ENCODE measurements around the gene ROS1. TPM values are rescaled to one million over a fixed set of nuclear protein-coding genes. Genes with fewer than 3 reads are reported as not detected.

ROS1 gene
- total RNA-seq, 1 donor from 2014 or later: not detected

DNA sequence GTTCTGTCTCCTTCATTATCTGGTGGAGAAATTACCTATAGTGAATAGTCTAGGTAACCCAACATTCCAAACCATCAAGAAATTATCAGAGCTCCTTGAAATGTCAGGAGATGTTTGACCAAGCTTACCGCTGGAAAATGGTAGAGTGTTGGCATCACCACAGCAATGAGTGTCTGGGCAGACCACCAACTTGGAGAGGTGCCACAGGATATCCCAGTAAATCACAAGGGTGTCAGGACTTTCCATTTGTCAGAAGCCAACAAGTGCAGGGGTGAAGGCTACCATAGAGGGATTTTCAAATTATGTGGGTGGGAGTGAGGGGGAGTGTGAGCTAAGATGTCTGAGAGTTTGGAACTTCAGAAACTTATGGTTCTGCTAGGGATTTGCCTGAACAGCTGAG is 87.2 kb downstream of the ROS1 start:
- no peaks in the 10 kb centered on the region for H3K36me3 Mint-ChIP-seq (ENCODE audit: low read depth)
- peaks cover 8% of the 10 kb centered on the region for H3K9me3 Mint-ChIP-seq
- peaks cover 10% of the 10 kb centered on the region for H3K27me3 Mint-ChIP-seq (ENCODE audit: low read depth)
- DNase-seq (ENCODE audit: low read depth, low spot score): no peak
- TF ChIP-seq, protein P1, sequence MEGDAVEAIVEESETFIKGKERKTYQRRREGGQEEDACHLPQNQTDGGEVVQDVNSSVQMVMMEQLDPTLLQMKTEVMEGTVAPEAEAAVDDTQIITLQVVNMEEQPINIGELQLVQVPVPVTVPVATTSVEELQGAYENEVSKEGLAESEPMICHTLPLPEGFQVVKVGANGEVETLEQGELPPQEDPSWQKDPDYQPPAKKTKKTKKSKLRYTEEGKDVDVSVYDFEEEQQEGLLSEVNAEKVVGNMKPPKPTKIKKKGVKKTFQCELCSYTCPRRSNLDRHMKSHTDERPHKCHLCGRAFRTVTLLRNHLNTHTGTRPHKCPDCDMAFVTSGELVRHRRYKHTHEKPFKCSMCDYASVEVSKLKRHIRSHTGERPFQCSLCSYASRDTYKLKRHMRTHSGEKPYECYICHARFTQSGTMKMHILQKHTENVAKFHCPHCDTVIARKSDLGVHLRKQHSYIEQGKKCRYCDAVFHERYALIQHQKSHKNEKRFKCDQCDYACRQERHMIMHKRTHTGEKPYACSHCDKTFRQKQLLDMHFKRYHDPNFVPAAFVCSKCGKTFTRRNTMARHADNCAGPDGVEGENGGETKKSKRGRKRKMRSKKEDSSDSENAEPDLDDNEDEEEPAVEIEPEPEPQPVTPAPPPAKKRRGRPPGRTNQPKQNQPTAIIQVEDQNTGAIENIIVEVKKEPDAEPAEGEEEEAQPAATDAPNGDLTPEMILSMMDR (conservative IDR thresholded peaks at IDR 0.05): no peak
- no peaks in the 10 kb centered on the region for H3K4me1 Mint-ChIP-seq
- H3K4me3 Mint-ChIP-seq: no peak overlapping the region
- no peak overlapping the region for H3K27ac Mint-ChIP-seq (ENCODE audit: unreplicated experiment)

DNA sequence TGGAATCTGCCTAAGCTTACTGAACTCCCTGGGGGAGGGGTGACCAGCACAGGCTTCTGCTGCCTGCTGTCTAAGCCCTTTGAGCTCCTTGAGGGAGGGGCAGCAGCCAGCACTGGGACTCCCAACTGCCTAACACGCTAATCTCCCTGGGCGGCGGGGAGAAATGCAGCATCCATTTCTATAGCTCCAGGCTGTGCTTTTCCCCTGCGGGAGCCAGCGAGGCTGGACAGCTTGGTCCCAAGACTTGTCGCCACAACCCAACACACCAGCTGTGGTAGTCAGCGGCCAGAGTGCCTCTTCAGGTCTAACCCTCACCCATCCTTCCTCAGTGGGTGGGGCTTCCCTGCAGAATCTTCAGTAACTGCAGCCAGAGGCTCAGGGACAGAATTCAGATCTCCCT is 95.8 kb downstream of the ROS1 start:
- no peak overlapping the region for H3K27ac Mint-ChIP-seq (ENCODE audit: unreplicated experiment)
- peaks cover 20% of the 10 kb centered on the region for H3K9me3 Mint-ChIP-seq
- H3K4me3 Mint-ChIP-seq: no peak overlapping the region
- no peaks in the 10 kb centered on the region for H3K4me1 Mint-ChIP-seq
- DNase-seq (ENCODE audit: low read depth, low spot score): no peak
- TF ChIP-seq, protein P1 (conservative IDR thresholded peaks at IDR 0.05): no peak
- peaks cover 4% of the 10 kb centered on the region for H3K36me3 Mint-ChIP-seq (ENCODE audit: low read depth)
- H3K27me3 Mint-ChIP-seq (ENCODE audit: low read depth): peaks cover 20% of the 10 kb centered on the region

DNA sequence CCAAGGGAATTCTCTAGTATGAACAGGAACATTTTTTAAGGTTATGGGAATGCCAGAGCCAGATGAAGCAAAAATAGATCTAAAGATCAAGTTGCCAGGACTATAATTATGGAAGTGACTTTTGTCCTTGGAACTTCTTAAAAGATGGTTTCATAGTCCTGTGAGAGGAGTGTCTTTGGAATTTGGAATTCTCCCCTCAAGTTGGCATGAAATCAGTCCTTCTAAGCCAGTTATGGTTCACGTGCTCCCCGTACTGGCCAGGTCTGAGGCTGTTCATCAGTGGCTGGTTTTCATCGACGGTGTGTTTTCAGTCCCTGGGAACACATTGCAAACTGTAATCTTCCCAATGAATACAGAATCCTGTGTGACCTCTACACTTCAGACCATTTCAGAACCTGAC is 97.2 kb downstream of the ROS1 start:
- H3K36me3 Mint-ChIP-seq (ENCODE audit: low read depth): peaks cover 4% of the 10 kb centered on the region
- DNase-seq (ENCODE audit: low read depth, low spot score): no peak
- no peaks in the 10 kb centered on the region for H3K4me1 Mint-ChIP-seq
- TF ChIP-seq, protein P1 (conservative IDR thresholded peaks at IDR 0.05): no peak
- no peak overlapping the region for H3K4me3 Mint-ChIP-seq
- H3K27ac Mint-ChIP-seq (ENCODE audit: unreplicated experiment): no peak overlapping the region
- peaks cover 14% of the 10 kb centered on the region for H3K27me3 Mint-ChIP-seq (ENCODE audit: low read depth)
- H3K9me3 Mint-ChIP-seq: peaks cover 20% of the 10 kb centered on the region

DNA sequence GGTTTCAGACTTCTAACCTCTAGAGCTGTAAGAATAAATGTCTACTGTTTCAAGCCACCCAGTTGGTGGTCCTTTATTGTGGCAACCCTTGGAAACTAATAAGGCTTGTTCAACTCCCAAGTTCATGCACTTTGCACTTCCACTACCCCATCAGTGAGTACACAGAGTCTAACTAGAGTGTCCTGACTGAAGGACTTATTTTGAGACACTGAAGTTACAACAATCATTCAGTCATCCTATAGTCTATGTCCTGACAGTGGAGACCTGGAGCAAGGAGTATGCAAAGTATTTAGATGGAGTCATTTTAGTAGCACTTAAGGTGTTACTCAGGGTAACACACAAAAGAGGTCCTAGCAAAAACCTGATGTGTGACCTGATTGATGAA is 97.7 kb downstream of the ROS1 start:
- TF ChIP-seq, protein P1 (conservative IDR thresholded peaks at IDR 0.05): no peak
- no peaks in the 10 kb centered on the region for H3K4me1 Mint-ChIP-seq
- peaks cover 9% of the 10 kb centered on the region for H3K27me3 Mint-ChIP-seq (ENCODE audit: low read depth)
- no peak overlapping the region for H3K4me3 Mint-ChIP-seq
- DNase-seq (ENCODE audit: low read depth, low spot score): no peak
- peaks cover 4% of the 10 kb centered on the region for H3K36me3 Mint-ChIP-seq (ENCODE audit: low read depth)
- peaks cover 20% of the 10 kb centered on the region for H3K9me3 Mint-ChIP-seq
- no peak overlapping the region for H3K27ac Mint-ChIP-seq (ENCODE audit: unreplicated experiment)

DNA sequence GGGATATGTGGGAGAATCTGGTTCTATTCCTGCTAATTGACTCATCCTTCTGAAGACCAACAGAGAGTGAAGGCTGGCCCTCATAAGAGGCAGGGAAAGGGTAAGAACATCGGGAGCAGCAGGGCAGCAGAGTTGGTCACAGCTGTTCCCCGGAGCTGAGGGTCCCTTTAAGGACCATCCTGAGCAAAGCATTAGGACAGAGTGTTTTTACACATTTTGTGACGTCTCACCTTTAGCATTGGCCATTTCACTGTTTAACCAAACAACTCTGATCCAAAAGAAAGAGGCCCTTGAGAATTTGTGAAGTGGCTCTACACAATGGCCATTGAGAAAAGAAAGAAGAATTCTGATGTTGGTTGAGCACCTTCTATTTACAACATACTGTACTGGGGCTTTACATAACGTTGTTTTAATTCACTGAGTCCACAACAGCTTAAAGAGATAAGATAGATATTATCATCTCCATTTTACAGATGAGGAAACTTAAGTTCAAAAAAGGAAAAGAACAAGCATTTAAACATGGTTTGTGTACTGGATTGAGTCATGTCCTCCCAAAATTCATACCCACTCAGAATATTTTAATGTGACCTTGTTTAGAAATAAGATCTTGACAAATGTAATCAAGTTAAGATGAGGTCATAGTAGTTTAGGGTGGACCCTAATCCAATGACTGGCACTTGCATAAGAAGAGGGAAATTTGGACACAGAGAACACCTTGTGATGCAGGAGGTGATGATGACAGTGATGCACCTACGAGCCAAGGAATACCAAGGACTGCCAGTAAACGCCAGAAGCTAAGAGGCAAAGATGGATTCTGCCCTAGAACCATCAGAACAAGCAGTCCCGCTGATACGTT is 98.4 kb downstream of the ROS1 start:
- Mint-ChIP-seq H3K27ac (ENCODE audit: unreplicated experiment) (no peak overlapping the region), H3K9me3 (peaks cover 15% of the 10 kb centered on the region), H3K27me3 (ENCODE audit: low read depth) (peaks cover 8% of the 10 kb centered on the region), H3K4me3 (no peak overlapping the region), H3K4me1 (no peaks in the 10 kb centered on the region), H3K36me3 (ENCODE audit: low read depth) (peaks cover 4% of the 10 kb centered on the region)
- no peak for DNase-seq (ENCODE audit: low read depth, low spot score)
- TF ChIP-seq, protein P1 (conservative IDR thresholded peaks at IDR 0.05): no peak

All from neural crest cell (in vitro differentiated cells).